ENCODE measurements around the gene KHDRBS2.

Gene KHDRBS2

DNA sequence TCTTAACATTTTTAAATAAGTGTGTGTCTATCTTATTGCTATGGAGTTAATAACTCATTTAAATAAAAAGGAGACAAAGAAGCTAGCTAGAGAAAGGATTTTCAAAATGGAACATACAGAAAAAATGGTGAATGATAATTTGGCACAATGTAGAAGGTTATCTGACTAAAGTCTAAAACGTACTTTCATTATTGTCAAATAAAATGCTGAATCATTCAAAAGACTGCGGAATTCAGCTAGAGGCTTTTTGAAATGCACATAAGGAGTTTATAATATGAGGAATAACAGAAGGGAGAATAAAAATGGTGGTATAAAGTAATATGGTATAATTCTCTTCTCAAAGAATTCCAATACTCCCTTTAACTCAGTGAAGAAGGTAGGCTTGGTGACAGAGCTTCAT is 597.9 kb downstream of the KHDRBS2 start:
- TF ChIP-seq SPI1 (IDR thresholded peaks at IDR 0.05; ENCODE audit: borderline replicate concordance, low read depth) (no peak), REST (IDR thresholded peaks at IDR 0.05; ENCODE audit: insufficient replicate concordance, low read depth) (no peak), GABPA (IDR thresholded peaks at IDR 0.05; ENCODE audit: low read depth) (no peak), CTCF (IDR thresholded peaks at IDR 0.05; ENCODE audit: insufficient read depth, low read length) (no peak), POLR2AphosphoS5 (IDR thresholded peaks at IDR 0.05; ENCODE audit: low read depth) (no peak)
- no peak for DNase-seq (ENCODE audit: low read depth in 1 of 2, low spot score in 1 of 2)

DNA sequence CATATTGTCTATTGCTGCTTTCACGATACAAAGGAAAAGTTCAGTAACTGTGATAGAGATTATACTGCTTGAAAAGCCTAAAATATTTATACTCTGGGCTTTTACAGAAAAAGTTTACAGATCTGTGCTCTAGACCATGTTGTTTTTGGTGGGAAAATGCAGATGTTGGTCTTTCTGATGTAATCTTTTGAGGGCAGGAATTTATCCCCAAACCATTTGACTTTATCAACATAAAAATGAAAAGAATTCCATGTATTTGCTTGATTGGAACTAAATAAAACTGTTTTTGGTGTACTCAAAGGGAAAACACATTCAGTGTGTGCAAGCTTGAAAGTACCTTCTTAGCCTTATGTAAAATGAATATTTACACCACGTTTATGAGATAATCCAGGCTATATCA is 603.5 kb downstream of the KHDRBS2 start:
- Histone ChIP-seq H3K27ac (replicated peaks) (no peak overlapping the region), H3K27me3 (ENCODE audit: insufficient read depth, poor library complexity, severe bottlenecking) (no peaks in the 10 kb centered on the region), H3K4me3 (replicated peaks; ENCODE audit: insufficient read depth, low read length) (no peak overlapping the region)
- no peak for DNase-seq (ENCODE audit: low read depth in 1 of 2, low spot score in 1 of 2)
- no peak for TF ChIP-seq CTCF (IDR thresholded peaks at IDR 0.05; ENCODE audit: insufficient read depth, low read length)
- no peak for TF ChIP-seq REST (IDR thresholded peaks at IDR 0.05; ENCODE audit: insufficient replicate concordance, low read depth)
- no peak for TF ChIP-seq GABPA (IDR thresholded peaks at IDR 0.05; ENCODE audit: low read depth)
- no peak for TF ChIP-seq POLR2AphosphoS5 (IDR thresholded peaks at IDR 0.05; ENCODE audit: low read depth)
- TF ChIP-seq SPI1 (IDR thresholded peaks at IDR 0.05; ENCODE audit: borderline replicate concordance, low read depth) = no peak

More for the DNA sequence above, 597.9 kb downstream of the KHDRBS2 start:
- H3K27ac ChIP-seq (replicated peaks) = no peak overlapping the region
- no peak overlapping the region for H3K4me3 ChIP-seq (replicated peaks; ENCODE audit: insufficient read depth, low read length)
- no peaks in the 10 kb centered on the region for H3K27me3 ChIP-seq (ENCODE audit: insufficient read depth, poor library complexity, severe bottlenecking)

DNA sequence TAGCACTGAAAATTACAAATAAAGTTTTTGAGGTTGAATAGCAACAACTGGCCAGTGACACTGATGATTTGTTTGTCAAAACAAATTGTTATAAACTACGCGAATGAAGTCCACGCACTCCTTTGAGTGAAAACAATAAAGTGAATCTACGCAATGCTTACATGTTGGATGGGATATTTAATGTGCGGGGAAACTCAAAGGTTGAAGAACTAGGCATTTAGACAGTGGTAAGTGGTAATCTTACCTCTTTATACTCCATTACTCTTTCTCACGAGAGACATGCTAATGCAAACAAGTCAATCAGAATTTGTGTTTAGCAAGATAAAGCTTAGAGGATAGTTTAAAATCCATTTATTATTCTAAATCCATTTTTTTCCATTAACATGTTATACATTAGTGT is 606.4 kb downstream of the KHDRBS2 start:
- Histone ChIP-seq H3K27me3 (ENCODE audit: insufficient read depth, poor library complexity, severe bottlenecking) (no peaks in the 10 kb centered on the region), H3K4me3 (replicated peaks; ENCODE audit: insufficient read depth, low read length) (no peak overlapping the region), H3K27ac (replicated peaks) (no peak overlapping the region)
- TF ChIP-seq SPI1 (IDR thresholded peaks at IDR 0.05; ENCODE audit: borderline replicate concordance, low read depth) = no peak
- no peak for TF ChIP-seq GABPA (IDR thresholded peaks at IDR 0.05; ENCODE audit: low read depth)
- TF ChIP-seq CTCF (IDR thresholded peaks at IDR 0.05; ENCODE audit: insufficient read depth, low read length) = no peak
- no peak for TF ChIP-seq POLR2AphosphoS5 (IDR thresholded peaks at IDR 0.05; ENCODE audit: low read depth)
- TF ChIP-seq REST (IDR thresholded peaks at IDR 0.05; ENCODE audit: insufficient replicate concordance, low read depth) = no peak
- DNase-seq (ENCODE audit: low read depth in 1 of 2, low spot score in 1 of 2) = no peak
